Measurements from ENCODE around the gene LRIG1.

The LRIG1 gene

GRCh38 chr3:66467996-66468735 is 32.7 kb downstream of the LRIG1 start:
- peak in 2 of 3 donors; percentile 23 to 24 for DNase-seq

- DNase-seq = no peak
Measured at GRCh38 chr3:66466606-66467270, 34.1 kb downstream of the LRIG1 start.

GRCh38 chr3:66465587-66465986 is 35.2 kb downstream of the LRIG1 start:
- DNase-seq = no peak

GRCh38 chr3:66465034-66465433 is 35.8 kb downstream of the LRIG1 start:
- DNase-seq = no peak

- peak; percentile 28 to 49 (median 40) for DNase-seq
Measured at GRCh38 chr3:66464512-66464894, 36.3 kb downstream of the LRIG1 start.

GRCh38 chr3:66463730-66464511 is 36.9 kb downstream of the LRIG1 start:
- DNase-seq = no peak

- DNase-seq = no peak
Measured at GRCh38 chr3:66463054-66463631, 37.7 kb downstream of the LRIG1 start.

- no peak for DNase-seq
Measured at GRCh38 chr3:66457252-66457651, 43.6 kb downstream of the LRIG1 start.

- no peak for DNase-seq
Measured at GRCh38 chr3:66456711-66457173, 44.1 kb downstream of the LRIG1 start.

GRCh38 chr3:66454464-66454859 is 46.4 kb downstream of the LRIG1 start:
- no peak for DNase-seq

GRCh38 chr3:66453651-66454463 is 47.0 kb downstream of the LRIG1 start:
- no peak for DNase-seq

GRCh38 chr3:66452303-66453011 is 48.4 kb downstream of the LRIG1 start:
- DNase-seq = no peak

GRCh38 chr3:66451766-66452165 is 49.1 kb downstream of the LRIG1 start:
- no peak for DNase-seq

GRCh38 chr3:66450390-66451022 is 50.3 kb downstream of the LRIG1 start:
- no peak for DNase-seq

- no peak for DNase-seq
Measured at GRCh38 chr3:66449411-66449974, 51.3 kb downstream of the LRIG1 start.

GRCh38 chr3:66444146-66444644 is 56.6 kb downstream of the LRIG1 start:
- no peak for DNase-seq

- DNase-seq = no peak
Measured at GRCh38 chr3:66443118-66443803, 57.6 kb downstream of the LRIG1 start.

- peak in 2 of 3 donors; percentile 20 to 23 for DNase-seq
Measured at GRCh38 chr3:66442254-66443117, 58.3 kb downstream of the LRIG1 start.

GRCh38 chr3:66441692-66442091 is 59.1 kb downstream of the LRIG1 start:
- no peak for DNase-seq
